GM08714 (cell line): ENCODE data around the gene GAL.

ENCODE experiments used
- H3K4me3 ChIP-seq: fragments of 200-500 bp; sonication (Bioruptor generic); 2 replicates; pipeline ENCODE4 v1.5.1; 2014; ENCODE audit warnings: mild to moderate bottlenecking, low read length, inconsistent platforms
- ZNF274 ChIP-seq: IDR thresholded peaks from 2 replicates; pipeline ENCODE4 v1.6.1; 2012; ENCODE audit warnings: mild to moderate bottlenecking, low read depth, low read length

GAL gene

DNA sequence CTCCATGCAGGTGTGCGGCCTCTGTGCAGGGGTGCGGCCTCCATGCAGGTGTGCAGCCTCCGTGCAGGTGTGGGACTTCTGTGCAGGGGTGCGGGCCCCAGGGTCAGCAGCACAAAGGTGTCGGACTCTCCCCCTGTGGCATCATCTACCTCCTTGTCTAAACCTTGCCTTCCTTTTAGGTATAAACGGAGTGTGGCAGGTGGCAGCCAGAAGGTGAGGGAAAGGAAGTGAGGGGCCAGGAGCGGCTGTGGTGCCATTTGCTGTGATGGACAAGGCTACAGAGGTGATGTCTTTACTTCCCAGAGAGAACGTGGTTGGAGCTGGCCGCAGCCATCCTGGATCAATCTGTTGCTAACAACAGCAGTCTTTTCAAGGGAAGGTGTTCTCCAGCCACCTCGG lies 9.1 kb downstream of the GAL start:
- no peak for TF ChIP-seq ZNF274

DNA sequence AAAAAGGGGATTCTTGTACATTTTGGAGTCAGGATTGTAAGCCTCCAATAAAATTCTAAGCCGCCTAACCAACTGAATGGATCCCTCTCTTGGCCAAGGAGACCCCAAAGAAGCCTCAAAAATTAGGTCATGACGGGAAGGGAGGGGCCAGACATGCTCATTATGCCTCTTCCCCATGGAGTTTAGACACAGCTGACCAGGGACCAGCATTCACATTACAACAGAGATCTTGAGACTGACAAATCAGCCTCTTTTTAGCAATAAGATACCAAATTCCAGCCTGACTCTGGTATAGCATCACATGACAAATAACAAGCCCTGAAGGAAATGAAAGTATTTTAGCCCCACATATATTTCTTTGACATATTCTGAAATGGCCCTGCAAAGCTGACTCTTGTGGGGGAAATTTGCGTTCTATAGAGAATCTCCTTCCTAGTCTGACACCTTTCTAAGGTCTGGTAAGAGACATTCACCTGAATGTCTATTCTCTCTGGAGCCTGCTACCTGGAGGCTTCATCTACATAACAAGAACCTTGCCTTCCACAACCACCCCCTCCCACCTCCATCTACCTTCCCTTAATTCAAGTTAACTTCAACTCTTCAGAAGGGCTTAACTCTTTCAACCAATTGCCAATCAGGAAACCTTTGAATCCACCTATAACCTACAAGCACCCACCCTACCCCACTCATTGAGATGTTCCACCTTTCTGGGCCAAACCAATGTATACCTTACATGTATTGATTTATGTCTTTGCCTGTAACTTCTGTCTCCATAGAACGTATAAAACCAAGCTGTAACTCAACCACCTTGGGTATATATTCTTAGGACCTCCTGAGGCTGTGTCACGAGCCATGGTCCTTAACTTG lies 10.3 kb downstream of the GAL start:
- no peak for TF ChIP-seq ZNF274
- H3K4me3 ChIP-seq = no peak overlapping the region

More for the DNA sequence above, 9.1 kb downstream of the GAL start:
- H3K4me3 ChIP-seq = no peak overlapping the region

DNA sequence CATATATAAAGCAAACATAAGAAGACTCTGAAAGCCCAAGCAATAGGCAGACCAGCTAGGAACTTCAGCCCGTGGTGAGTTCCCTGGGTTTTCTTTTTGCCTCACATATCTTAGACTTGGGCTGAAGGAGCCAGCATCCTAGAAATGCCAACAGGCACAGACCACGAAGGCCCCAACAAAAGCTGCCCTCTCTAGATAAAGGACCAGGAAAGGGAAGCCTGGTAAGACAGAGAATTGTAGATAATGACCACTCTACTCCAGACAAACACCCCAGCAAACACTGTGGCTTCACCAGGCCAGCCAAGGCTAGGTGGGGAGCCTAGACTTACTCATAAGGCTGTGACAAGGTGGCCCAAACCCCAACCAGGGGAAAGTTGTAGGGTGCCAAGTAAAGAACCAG lies 11.2 kb downstream of the GAL start:
- no peak for TF ChIP-seq ZNF274
- no peak overlapping the region for H3K4me3 ChIP-seq

GRCh38 chr11:68698993-68699392 lies 14.6 kb downstream of the GAL start:
- H3K4me3 ChIP-seq = no peak overlapping the region
- TF ChIP-seq ZNF274 = no peak

DNA sequence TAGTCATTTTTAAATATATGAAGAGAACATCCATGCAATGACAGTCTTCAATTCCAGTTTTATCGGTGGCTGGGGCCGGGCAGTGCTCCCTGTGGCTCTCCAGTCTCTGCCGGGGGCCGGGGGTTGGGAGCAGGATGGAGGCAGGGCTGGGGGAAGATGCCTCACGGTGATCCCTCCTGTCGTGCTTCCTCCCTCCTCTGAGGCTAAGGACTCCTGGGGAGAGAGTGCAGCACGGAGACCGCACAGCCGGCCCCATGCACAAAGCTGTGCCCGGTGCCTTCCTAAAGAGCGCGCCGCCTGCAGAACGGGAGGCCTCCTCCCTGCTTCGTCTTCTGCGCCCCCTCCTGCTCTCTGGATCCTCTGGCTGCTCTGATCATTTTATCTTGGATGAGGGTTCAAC lies 20.5 kb downstream of the GAL start:
- no peak overlapping the region for H3K4me3 ChIP-seq
- no peak for TF ChIP-seq ZNF274

- TF ChIP-seq ZNF274 = no peak
- no peak overlapping the region for H3K4me3 ChIP-seq
Observed at GRCh38 chr11:68707527-68707926, 23.2 kb downstream of the GAL start.

DNA sequence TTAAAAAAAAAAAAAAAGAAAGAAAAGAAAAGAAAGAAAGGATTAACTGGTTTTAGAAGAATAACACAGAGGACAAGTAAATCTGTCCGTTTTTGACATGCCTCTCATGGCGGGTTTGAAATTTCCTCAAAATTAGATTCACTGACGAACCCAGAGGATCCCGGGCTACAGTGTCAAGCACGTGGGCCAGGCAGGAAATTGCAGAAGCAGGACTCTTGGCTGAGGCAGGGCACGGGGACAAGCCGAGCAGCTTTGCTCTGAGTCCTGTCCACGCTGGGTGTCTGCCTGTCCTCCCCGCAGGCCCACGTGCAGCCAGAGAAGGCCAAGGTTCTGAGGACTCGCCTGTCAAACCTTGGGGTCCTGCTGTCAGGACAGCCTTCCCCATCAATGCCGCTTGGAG lies 24.7 kb downstream of the GAL start:
- H3K4me3 ChIP-seq = no peak overlapping the region
- TF ChIP-seq ZNF274 = no peak

DNA sequence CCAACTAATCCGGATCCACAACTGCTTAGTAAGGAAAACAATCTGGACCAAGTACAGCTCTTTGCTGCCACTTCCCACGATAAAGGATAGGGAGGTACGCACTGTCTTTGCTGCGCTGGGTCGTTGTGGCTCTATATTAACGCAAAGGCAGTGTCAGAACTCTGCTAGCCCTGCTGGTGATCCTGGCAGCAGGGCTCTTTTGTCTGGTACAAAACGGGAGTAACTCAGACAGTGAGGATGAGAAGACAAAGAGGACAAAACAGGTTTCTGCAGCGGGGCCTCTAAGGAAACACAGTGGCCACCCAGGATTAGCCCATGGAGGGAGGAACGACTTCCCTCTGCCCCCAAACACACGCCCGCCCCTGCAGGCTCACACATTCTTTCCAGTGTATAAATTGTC lies 26.1 kb downstream of the GAL start:
- TF ChIP-seq ZNF274 = no peak
- no peak overlapping the region for H3K4me3 ChIP-seq

DNA sequence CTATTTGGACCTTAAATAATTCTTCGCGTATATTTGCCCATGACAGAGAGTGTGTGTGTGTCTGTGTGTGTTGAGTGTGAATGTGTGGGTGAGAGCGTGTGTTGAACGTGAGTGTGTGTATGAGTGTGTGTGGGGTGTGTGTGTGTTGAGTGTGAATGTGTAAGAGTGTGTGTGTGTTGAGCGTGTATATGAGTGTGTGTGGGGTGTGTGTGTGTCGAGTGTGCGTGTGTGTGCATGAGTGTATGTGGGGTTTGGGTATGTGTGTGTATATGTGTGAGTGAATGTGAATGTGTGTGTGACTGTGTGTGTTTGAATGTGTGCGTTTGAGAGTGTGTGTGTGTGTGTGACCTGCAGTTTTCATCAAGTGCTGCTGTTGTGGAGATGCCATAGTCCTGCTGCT lies 26.8 kb downstream of the GAL start:
- no peak for TF ChIP-seq ZNF274
- no peak overlapping the region for H3K4me3 ChIP-seq

- no peak overlapping the region for H3K4me3 ChIP-seq
- TF ChIP-seq ZNF274 = no peak
Observed at GRCh38 chr11:68714060-68714856, 29.9 kb downstream of the GAL start.

GRCh38 chr11:68715456-68716122 lies 31.2 kb downstream of the GAL start:
- no peak overlapping the region for H3K4me3 ChIP-seq
- TF ChIP-seq ZNF274 = no peak

DNA sequence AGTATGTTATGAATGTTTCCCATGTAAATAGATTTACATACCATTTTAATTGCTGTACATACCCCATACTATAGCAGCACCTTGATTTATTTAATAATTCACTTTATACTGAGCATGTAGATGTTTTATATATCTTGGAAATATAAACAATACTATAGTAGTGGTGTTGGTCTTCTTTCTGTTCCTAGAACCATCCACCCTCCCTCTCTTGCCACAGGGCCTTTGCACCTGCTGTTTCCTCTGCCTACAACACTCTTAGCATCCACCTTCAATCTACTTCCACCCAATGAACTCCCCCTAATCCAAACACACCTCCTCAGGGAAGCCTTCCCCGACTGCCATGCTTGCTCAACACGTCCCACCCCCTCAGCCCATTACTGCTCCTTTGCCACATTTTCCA lies 36.7 kb downstream of the GAL start:
- no peak for TF ChIP-seq ZNF274
- no peak overlapping the region for H3K4me3 ChIP-seq

DNA sequence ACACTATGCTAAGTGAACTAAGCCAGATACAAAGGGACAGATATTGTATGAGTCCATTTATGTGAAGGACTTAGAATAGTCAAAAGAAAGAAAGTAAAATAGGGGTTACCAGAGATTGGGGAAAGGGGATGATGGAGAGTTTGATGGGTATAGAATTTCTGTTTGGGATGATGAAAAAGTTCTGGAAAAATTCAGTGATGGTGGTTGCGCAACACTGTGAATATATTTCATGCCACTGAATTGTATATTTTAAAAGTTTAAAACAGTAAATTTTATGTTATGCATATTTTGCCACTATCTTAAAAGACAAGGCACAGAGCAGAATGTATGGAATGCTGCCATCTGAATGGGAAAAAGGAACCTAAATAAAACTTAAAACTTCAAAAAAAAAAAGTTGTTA lies 37.8 kb downstream of the GAL start:
- no peak for TF ChIP-seq ZNF274
- H3K4me3 ChIP-seq = no peak overlapping the region

- H3K4me3 ChIP-seq = no peak overlapping the region
- TF ChIP-seq ZNF274 = no peak
Observed at GRCh38 chr11:68724293-68724692, 39.9 kb downstream of the GAL start.
